Measurements from ENCODE around the gene MMP21. TPM values are rescaled to one million over a fixed set of nuclear protein-coding genes. Genes with fewer than 3 reads are reported as not detected.

The MMP21 gene
- polyA plus RNA-seq, 3 donors, result 0.28 TPM; not detected in 2

DNA sequence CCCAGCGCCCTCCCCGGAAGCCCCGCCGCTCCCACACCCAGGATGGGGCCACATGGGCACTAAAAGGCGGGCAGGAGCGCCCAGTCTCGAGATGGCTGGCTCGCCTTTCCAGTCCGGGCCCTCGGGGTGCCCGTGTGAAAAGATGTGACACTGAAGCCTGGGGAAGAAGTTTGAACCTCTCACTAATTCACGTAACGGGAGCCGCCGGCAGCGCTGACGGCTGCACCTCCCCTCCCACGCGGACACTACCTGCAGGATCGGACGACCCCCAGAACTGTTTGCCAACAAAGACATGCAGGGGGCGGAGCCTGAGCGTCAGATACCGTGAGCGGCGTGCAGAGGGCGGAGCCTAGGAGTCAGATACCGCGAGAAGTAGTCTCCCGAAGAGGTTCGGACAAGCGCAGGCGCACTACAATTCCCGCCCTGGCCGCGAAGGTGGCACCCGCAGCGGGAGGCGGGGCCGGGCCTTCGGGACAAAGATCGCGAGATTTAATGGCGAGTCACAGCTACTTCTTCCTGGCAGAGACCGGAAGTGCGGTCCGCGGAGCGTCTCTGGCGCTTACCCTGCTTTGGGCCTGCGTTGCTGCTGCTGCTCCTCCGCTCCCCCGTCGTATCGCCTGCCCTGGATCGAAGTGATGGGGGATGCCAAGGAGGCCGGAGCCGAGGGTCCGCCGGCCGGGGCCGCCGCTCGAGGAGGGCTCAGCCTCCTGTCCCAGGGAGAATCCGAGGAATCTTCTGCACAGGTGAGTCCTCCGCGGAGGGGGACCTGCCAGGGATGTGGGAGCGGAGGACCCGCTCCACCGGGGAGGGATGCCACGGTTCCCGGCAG is 56.2 kb downstream of the MMP21 start, which contains the start of gene EDRF1:
EDRF1 (plus strand) TSS at position 537 of the 829 bp plus-strand sequence; CDS start at position 636, 99 bp downstream.
- TF ChIP-seq, protein P1, sequence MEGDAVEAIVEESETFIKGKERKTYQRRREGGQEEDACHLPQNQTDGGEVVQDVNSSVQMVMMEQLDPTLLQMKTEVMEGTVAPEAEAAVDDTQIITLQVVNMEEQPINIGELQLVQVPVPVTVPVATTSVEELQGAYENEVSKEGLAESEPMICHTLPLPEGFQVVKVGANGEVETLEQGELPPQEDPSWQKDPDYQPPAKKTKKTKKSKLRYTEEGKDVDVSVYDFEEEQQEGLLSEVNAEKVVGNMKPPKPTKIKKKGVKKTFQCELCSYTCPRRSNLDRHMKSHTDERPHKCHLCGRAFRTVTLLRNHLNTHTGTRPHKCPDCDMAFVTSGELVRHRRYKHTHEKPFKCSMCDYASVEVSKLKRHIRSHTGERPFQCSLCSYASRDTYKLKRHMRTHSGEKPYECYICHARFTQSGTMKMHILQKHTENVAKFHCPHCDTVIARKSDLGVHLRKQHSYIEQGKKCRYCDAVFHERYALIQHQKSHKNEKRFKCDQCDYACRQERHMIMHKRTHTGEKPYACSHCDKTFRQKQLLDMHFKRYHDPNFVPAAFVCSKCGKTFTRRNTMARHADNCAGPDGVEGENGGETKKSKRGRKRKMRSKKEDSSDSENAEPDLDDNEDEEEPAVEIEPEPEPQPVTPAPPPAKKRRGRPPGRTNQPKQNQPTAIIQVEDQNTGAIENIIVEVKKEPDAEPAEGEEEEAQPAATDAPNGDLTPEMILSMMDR (IDR thresholded peaks at IDR 0.05), result no peak
- Histone ChIP-seq H3K9me3 (replicated peaks in 1 of 2; ENCODE audit: control insufficient read depth in 1 of 2, insufficient read depth in 1 of 2, low read length in 2 of 2) (peaks cover 0 to 5% of the 10 kb centered on the region in 2 donors), H4K20me1 (ENCODE audit: insufficient read depth, low read length) (no peaks in the 10 kb centered on the region), H2AFZ (ENCODE audit: insufficient read depth, low read depth, low read length, poor library complexity, severe bottlenecking) (peak within 1 kb of the TSS; percentile 99), H3K79me2 (ENCODE audit: insufficient read depth, low read length) (peaks cover 20% of the 10 kb centered on the region), H3K27ac (ENCODE audit: low read depth in 1 of 2, low read length in 2 of 2) (peak within 1 kb of the TSS; percentile 78 to 99), H3K27me3 (ENCODE audit: control insufficient read depth in 2 of 2, insufficient read depth in 2 of 2, low read length in 2 of 2) (no peaks in the 10 kb centered on the region), H3K4me3 (replicated peaks in 1 of 3; ENCODE audit: low read depth in 2 of 3, low read length in 3 of 3) (peak within 1 kb of the TSS; percentile 86 to 99 (median 92)), H3K9ac (ENCODE audit: insufficient read depth, low read length, poor library complexity, severe bottlenecking) (peak within 1 kb of the TSS; percentile 99), H3K4me2 (replicated peaks; ENCODE audit: extremely low read depth, low read length, poor library complexity, severe bottlenecking) (peak within 1 kb of the TSS; percentile 99), H3K36me3 (replicated peaks in 1 of 2; ENCODE audit: control insufficient read depth in 1 of 2, insufficient read depth in 2 of 2, low read length in 2 of 2) (peaks cover 30 to 34% of the 10 kb centered on the region in 2 donors), H3K4me1 (ENCODE audit: control insufficient read depth in 1 of 2, insufficient read depth in 2 of 2, low read length in 2 of 2) (peaks cover 14 to 25% of the 10 kb centered on the region in 2 donors)
- intact Hi-C loops (cut with micrococcal nuclease), result loop anchor here (5.0 to 10.0 kb wide), 4 partner anchors 105 to 805 kb away; partner anchors contain the start of genes BCCIP (in 1 of the 2), CTBP2 (in 1 of the 2) and UROS (in 1 of the 2)
- Mint-ChIP-seq H3K4me3 (peak within 1 kb of the TSS; percentile 98), H3K36me3 (peaks cover 27 to 30% of the 10 kb centered on the region in 2 donors), H3K27me3 (ENCODE audit: low read depth in 3 of 3) (peaks cover 0 to 2% (median 0%) of the 10 kb centered on the region in 3 donors), H3K27ac (peak within 1 kb of the TSS; percentile 92 to 98 (median 96)), H3K4me1 (peaks cover 15% of the 10 kb centered on the region), H3K9me3 (peaks cover 0 to 22% (median 14%) of the 10 kb centered on the region in 7 donors)
- peak; percentile 98 to 99 (median 98) for DNase-seq
- 0% methylated on average over 64 of the region's 72 CpGs for WGBS (ENCODE audit: insufficient coverage)

Small RNA genes lying within 50 kb of the gene (small RNA-seq; reads per million reads assigned to genes)
- gene MIR4484 (ENCODE audit: insufficient read length, low read depth), result not detected

Other genes with a start within 250 kb of the MMP21 start
- not detected for gene TEX36, start 92.7 kb downstream of the MMP21 start, polyA plus RNA-seq
- 10 to 100 TPM in 1 of 3 donors, 1 to 10 TPM in 2; 4.6 to 21.4 (median 5.3) TPM for gene EDRF1, start 56.1 kb downstream of the MMP21 start, polyA plus RNA-seq
- gene UROS, start 47.4 kb upstream of the MMP21 start, polyA plus RNA-seq, result 10 to 100 TPM; 18.1 to 42.3 (median 39.8) TPM
- 10 to 100 TPM; 16.0 to 61.7 (median 59.3) TPM for gene BCCIP, start 47.7 kb upstream of the MMP21 start, polyA plus RNA-seq
- gene DHX32, start 105.5 kb upstream of the MMP21 start, polyA plus RNA-seq, result 10 to 100 TPM in 2 of 3 donors, 1 to 10 TPM in 1; 6.0 to 20.5 (median 16.4) TPM
- gene FANK1, start 120.7 kb upstream of the MMP21 start, polyA plus RNA-seq, result under 1 TPM in 1 of 3 donors, not detected in 2; 0.20 TPM

Data from CD14-positive monocyte (primary cell).